ENCODE results near the gene PKP1. TPM values are rescaled to one million over a fixed set of nuclear protein-coding genes. Genes with fewer than 3 reads are reported as not detected.

PKP1 gene
- total and polyA plus RNA-seq, 10 of the 15 experiments (the other 5 are each of a cell fraction or from before 2014, with no cell fraction given) = 0.03 TPM; not detected in 9

GRCh38 chr1:201288765-201289164 is 5.5 kb downstream of the PKP1 start:
- no peaks in the 10 kb centered on the region for H3K4me1 ChIP-seq (ENCODE audit: control insufficient read depth, insufficient read depth, low read length)
- FAIRE-seq (no peak), ATAC-seq (no peak), DNase-seq (ENCODE audit: low read depth, low spot score) (no peak)
- no peaks in the 10 kb centered on the region for H3K79me2 ChIP-seq (ENCODE audit: control insufficient read depth, insufficient read depth, low read length)
- ChIA-PET POLR2A (no interaction called here), RAD21 (ENCODE audit: unreplicated experiment) (interaction anchor here (1.3 kb wide), 1 partner anchor 19 kb away, joined by 3 read pairs; no protein-coding TSS in a partner anchor), CTCF (no interaction called here), SMC1A (ENCODE audit: uncharacterized antibody, unreplicated experiment) (no interaction called here)
- 23% methylated on average over 7 of the region's 7 CpGs for WGBS (ENCODE audit: insufficient coverage, insufficient replicate concordance, low lambda C conversion rate, missing lambda C conversion rate)
- no peak overlapping the region for H3K4me2 ChIP-seq (ENCODE audit: control insufficient read depth, insufficient read depth)
- no TSS peak for BruUV-seq (replicated peaks)
- peaks cover 0 to 13% of the 10 kb centered on the region in 2 experiments; a peak in 3 of 4 replicates for H3K27me3 ChIP-seq (replicated peaks in 1 of 2; ENCODE audit: control insufficient read depth in 2 of 2, insufficient read depth in 2 of 2, low read length in 1 of 2)
- no peaks in the 10 kb centered on the region for H3K36me3 ChIP-seq (ENCODE audit: control insufficient read depth in 2 of 2, insufficient read depth in 2 of 2, low read length in 1 of 2)
- H3K4me3 ChIP-seq = no peak overlapping the region
- H2AFZ ChIP-seq (ENCODE audit: control insufficient read depth, low read depth, low read length) = no peak overlapping the region
- H3K9ac ChIP-seq (ENCODE audit: control insufficient read depth, insufficient read depth, low read length) = no peak overlapping the region
- intact Hi-C loops (cut with micrococcal nuclease; ENCODE audit: unreplicated experiment) = no loop called here
- in situ Hi-C loops (cut with MboI) = no loop called here
- no peaks in the 10 kb centered on the region for H4K20me1 ChIP-seq (ENCODE audit: control insufficient read depth, insufficient read depth)
- no peaks in the 10 kb centered on the region for H3K9me3 ChIP-seq (replicated peaks; ENCODE audit: control insufficient read depth, insufficient read depth, low read length)
- H3K27ac ChIP-seq (ENCODE audit: control insufficient read depth, insufficient read depth) = no peak overlapping the region
- TF ChIP-seq JUND (IDR thresholded peaks at IDR 0.05; ENCODE audit: low read depth, low read length) (no peak), ZSCAN29 (IDR thresholded peaks at IDR 0.05) (no peak), HCFC1 (IDR thresholded peaks at IDR 0.05; ENCODE audit: low read length) (no peak), PML (IDR thresholded peaks at IDR 0.05; ENCODE audit: low read length) (no peak), ASH2L (IDR thresholded peaks at IDR 0.05; ENCODE audit: borderline replicate concordance, low read depth) (no peak), HDAC6 (IDR thresholded peaks at IDR 0.05; ENCODE audit: unreplicated experiment) (no peak), SMARCA5 (IDR thresholded peaks at IDR 0.05) (no peak), SREBF1 (IDR thresholded peaks at IDR 0.05; ENCODE audit: low read length) (no peak), CBFB (IDR thresholded peaks at IDR 0.05; ENCODE audit: low read depth) (no peak), E2F8 (IDR thresholded peaks at IDR 0.05; ENCODE audit: low read depth, partially characterized antibody) (no peak), FOXK2 (IDR thresholded peaks at IDR 0.05) (no peak), TARDBP (IDR thresholded peaks at IDR 0.05; ENCODE audit: borderline replicate concordance) (no peak), EZH2 (IDR thresholded peaks at IDR 0.05; ENCODE audit: borderline replicate concordance, control insufficient read depth, low read depth, low read length) (no peak)
